Fibroblast of gingiva (primary cell): Measurements from ENCODE around the gene BGN.

Experiments used
- DNase-seq: peaks from one replicate; pipeline ENCODE4 v3.0.0-alpha.2; 2011; ENCODE audit warnings: low read depth

The BGN gene

GRCh38 chrX:153504445-153505016, 9.8 kb downstream of the BGN start:
- DNase-seq = no peak

DNA sequence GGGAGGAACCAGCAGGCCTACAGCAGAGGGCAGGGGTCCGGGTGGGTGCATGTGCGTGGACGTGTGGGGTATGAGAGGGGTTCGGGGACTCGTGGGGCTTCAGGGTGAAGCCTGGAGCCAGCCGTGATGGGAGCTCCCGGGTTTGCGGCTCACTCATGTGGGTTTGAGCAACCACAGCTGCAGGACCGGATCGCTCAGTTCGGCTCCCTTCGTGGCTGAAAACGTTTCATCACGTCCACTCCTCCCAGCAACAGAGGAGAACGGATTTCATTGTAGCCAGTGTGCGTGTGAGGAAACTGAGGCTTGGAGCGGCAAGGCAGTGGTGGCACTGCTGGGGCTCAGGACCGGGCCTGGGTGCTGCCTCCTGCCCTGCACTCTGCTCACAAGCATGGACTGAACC, 10.6 kb downstream of the BGN start:
- DNase-seq = no peak

DNA sequence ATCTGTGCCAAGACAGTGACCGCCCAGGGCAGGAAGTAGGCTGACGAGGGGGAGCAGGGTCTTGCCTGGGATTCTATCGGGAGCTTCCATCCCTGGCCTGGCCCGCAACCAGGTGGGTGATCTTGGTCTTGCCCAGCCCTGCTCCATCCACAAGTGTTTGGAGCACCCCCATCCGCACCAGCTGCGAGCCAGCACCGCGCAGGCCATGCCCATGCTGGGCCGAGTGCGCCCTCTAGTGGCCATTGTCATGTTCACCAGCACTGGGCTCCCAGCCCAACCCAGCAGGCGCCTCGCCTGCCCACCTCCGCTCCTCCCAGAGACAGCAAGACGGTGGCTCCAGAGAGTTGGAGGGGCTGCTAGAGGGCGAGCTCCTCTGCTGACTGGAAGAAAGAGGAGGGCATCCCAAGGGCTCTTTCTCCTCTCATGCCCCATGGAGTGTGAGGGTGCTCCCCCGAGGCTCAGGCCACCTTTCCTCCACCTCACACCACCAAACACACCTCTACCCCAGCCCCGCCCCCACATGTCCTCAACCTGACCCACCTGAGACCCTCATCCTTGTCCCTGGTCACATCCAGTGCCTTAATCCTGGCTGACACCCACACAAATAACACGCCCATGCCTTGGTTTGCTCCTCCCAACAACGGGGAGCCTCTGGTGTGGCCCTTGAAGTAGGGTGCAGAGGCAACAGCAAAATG, 12.9 kb downstream of the BGN start:
- peak; percentile 50 for DNase-seq

- no peak for DNase-seq
These were observed 14.8 kb downstream of the BGN start for GRCh38 chrX:153509592-153509991.

GRCh38 chrX:153510383-153510782, 15.6 kb downstream of the BGN start:
- no peak for DNase-seq

DNA sequence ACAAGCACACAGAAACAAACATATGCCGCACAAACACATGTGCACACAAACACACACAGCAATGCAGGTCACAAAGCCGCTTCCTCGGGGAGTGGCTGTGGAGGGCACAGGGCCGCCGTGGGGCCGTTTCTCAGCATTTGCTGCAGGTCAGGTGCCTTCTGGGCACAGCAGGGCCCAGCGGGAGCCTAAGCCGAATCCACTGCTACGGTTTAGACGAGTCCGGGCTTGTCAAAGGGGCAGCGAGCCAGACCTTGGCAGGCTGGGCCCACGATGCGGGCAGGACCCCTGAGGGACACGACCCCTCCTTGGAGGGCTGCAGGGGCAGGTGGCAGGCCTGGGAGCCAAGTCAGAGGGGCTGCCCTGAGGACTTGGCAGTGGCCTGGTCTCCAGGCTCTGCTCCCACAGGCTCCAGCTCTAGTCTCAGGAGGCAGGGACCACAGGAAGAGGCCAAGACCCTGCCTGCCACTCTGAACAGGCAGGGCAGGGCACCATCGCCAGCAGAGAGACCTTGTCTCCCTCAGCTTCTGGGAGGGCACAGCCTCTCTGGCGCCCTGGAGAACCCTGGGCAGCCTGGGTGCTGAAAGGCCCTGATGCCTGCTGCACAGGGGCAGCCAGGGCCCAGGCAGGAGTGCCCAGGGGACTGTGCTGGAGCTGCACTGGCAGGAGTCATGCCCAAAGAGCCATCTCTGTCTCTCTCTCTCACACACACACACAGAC, 17.2 kb downstream of the BGN start:
- DNase-seq = no peak

GRCh38 chrX:153512501-153512893, 17.7 kb downstream of the BGN start:
- DNase-seq = no peak

DNA sequence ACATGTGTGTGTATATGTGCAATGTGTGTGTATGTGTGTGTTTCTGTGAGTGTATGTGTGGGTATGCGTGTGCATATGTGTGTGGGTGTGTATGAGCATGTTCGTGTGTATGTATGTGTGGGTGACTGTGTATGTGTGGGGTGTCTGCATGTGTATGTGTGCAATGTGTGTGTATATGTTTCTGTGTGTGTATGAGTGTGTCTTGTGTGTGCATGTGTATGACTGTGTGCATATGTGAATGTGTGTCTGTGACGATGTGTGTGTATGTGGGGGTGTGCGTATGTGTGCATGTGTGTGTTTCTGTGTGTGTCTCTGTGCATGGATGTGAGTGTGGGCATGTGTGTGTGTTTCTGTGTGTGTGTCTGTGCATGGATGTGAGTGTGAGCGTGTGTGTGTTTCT, 18.5 kb downstream of the BGN start:
- no peak for DNase-seq

DNA sequence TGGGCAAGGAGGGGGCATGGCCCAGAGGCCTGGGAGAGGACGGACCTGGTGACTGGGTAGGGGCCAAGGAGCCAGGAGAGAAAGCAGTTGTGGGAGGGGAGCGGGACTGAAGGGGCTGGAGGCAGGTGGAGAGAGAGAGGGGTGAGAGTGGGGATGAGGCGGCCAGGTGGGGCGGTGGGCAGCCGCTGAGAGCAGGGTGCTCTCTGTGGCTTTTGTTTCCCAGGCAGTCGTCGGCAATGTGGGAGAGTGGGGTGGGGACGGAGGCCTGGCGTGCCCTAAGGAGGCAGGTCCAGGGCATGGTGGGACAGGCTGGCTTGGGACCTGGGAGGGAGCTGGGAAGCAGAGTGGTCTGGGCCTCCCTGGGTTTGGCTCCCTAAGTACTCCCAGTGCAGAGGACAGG, 19.5 kb downstream of the BGN start:
- DNase-seq = no peak

DNA sequence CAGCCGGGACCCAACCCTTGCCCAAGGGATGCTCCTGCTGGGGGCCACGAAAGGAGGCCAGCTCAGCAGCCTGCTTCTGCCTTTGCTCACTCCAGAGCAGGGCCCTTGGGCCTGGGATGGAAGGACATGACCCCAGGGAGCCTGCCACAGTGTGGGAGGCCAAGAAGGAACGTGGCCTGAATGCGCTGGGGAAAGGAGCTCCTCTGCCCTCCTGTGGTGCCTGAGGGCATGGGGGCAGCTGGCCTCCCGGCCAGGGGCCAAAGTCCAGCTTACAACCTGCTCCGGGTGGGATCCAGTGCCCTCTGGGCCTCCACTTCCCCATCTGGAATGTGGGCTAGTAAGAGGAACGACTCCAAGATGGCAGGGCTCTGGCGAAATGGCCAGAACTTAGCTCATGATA, 20.7 kb downstream of the BGN start:
- DNase-seq = no peak

GRCh38 chrX:153516073-153516472, 21.3 kb downstream of the BGN start:
- DNase-seq = no peak

DNA sequence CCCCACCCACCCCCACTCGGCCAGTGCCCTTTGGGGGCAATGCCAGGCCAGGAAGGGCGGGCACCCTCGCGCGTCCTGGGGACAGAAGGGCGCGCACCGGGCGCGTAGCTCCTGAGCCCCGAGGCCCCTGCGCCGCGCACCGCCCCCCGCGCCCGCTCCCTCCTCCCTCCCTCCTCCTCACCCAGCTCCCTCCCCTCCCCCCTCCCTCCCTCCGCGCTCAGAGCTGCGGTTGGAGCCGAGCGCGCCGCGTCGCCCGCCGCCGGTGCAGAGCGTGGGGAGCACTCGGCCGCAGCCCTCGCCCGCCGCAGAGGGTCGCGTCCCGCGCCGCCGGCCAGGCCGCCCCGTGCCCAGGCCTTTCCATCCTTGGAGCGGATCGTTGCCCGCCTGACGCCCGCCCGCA, 22.6 kb downstream of the BGN start, which contains the start of gene ATP2B3:
Gene ATP2B3 (plus strand): TSS at position 220 of the 400 bp plus-strand sequence. CDS start 18,606 bp downstream, outside the sequence.
- DNase-seq = no peak

- DNase-seq = no peak
These were observed 23.4 kb downstream of the BGN start for GRCh38 chrX:153517946-153518834.

DNA sequence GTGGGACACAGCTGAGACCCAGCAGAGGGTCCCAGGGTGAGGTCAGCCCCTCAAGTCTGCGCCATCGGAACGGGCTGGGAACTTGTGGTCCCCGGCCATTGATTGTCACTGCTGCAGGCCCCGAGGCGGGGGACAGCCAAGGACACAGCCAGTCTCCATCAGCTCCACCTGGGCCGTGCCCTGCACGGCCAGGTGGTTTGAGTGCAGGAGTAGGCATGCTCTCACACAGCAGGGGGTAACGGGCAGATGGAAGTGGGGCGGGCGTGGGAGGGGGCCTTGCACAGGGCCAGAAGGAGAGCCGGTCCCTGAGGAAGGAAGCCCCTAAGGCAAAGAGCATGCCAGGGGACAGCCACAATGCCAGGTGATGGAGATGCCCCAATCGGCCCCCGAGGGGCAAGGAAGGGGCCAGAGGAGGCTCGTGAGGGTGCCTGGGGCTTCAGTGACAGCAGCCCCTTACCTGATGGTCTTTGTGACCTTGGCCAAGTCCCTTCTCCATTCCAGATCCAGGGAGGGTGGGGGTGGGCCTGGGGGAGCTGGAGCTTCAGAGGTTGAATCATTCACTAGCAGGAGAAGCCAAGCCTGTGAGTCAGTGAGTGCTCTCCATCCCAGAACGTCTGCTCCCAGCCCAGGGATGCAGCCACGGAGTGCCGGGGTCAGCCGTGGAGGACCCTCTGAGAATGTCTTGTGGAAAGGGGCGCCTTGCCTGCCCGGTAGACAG, 24.9 kb downstream of the BGN start:
- DNase-seq = no peak

DNA sequence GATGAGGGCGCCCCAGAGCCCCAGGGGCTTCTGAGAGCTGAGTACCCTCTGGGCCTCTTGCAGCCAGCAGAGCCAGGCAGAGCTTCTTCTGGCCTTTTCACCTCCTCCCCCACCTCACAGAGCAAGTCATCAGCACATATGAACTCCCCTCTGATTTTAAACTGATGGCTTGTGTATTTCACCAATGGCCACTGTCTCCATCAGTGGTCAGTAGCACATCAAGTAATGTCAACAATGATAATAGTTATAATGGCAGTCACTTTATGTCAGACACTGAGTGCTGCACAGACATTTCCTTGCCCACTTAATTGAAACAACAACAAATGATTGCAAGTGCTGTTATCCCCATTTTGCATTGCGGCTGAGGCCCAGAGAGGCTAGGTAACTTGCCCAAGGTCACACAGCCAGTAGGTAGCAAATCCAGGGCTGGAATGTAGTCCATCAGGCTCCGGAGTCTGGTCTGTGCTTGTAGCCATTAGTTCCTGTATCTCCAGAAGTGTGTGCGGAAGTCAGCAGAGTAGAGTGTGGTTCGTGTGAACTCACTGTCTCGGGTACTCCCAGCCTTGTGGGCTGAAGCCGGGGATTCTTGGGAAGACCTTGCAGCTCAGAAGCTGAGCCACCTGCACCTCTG, 25.6 kb downstream of the BGN start:
- no peak for DNase-seq

DNA sequence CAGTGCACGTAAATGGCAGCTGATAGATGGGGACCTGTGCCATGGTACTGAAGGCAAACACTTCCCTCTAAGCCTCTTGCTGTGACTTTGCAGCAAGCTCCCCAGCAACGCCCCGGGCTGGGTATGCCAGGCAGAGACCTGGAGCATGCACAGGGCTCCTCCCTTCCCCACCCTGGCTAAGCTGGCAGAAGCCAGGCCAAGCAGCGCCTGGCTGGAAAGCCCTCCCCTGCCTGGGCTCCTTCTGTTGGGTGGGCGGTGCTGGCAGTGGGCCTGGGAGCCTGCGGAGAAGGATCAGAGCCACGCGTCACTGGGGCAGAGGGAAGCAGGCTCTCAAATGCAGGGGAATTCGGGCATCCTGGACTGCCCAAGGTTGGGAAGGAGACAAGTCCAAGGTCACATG, 26.3 kb downstream of the BGN start:
- DNase-seq = no peak

DNA sequence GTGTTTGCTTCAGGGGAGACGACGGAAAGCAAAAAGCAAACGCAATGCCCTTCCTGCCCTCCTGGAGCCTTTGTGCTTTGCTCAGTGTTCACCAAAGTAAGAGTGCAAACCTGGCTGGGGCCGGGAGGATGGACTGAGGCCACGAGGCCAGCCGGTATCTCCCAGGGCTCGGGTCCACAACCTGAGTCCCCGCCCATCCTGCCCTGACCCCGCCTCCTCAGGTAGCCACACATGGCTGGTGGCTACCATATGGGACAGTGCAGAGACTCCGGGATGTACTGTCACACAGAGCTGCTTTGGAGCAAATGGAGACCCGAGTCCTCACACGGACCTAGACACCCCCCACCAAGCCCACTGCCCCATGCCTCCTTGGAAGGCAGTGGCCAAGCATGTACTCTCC, 27.5 kb downstream of the BGN start:
- DNase-seq = no peak

DNA sequence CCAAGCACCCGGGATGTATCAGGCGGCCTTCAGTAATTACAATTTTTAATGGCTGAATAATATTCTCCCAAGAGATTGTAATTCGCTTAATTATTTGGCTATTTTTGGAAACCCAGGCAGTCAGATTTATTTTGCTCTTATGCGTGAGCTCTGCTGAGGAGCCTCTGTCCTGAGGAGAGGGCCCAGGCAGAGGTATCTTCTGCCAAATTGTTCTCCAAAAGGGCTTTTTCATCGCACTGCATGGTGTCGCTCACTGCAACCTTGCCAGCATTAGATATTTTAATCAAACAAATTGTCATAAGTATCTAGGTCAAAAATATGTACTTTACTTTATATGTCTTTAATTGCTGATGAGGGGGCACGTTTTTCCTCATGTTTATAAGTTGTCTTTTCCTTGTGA, 28.5 kb downstream of the BGN start:
- no peak for DNase-seq

- DNase-seq = no peak
These were observed 29.5 kb downstream of the BGN start for GRCh38 chrX:153524234-153524633.

DNA sequence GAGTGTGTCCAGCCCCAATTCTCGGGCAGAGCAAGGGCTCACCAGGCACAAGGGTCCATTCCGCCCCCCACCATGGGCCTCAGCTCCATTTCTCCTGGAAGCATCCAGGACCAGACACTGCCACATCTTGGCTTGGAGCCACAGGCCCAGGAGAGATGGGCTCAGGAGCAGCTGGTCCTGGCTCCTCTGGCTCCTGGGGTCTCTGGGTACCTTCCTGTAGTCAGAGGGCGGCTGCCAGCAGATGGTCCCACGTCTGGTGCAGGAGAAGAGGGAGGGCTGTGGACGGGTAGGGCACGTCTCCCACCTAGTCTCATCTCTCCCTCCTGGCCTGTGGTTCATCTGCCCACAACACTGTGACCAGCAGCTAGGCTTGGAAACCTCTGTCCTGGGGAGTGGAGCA, 30.7 kb downstream of the BGN start:
- DNase-seq = no peak

DNA sequence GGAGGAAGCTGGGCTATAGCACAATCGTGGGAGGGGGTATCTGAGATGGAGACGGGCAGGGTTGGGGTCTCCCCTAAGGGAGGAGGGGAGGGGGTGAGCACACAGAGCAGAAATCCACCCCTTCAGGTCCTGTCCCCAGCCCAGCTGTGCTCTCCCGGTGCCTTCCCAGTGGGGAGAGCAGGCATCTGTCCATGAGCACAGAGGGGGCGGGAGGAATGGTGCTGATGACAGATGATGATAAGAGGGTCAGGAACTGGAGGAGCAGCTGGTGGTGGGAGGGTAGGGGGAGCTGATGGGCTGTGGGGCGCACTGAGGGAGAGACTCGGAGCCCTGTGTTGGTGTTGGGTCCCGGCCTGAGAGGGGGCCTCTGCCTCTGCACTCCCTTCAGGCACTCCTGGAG, 31.3 kb downstream of the BGN start:
- no peak for DNase-seq
